Measurements from ENCODE around the gene THBS3. TPM values are rescaled to one million over a fixed set of nuclear protein-coding genes. Genes with fewer than 3 reads are reported as not detected.
"Not testable (repeated sequence)": the region's sequence is repeated elsewhere in the genome, so short reads cannot be mapped to it uniquely, and the experiment has no call there.

Gene THBS3
- total RNA-seq, 1 donor from 2014 or later = 15.3 TPM

DNA sequence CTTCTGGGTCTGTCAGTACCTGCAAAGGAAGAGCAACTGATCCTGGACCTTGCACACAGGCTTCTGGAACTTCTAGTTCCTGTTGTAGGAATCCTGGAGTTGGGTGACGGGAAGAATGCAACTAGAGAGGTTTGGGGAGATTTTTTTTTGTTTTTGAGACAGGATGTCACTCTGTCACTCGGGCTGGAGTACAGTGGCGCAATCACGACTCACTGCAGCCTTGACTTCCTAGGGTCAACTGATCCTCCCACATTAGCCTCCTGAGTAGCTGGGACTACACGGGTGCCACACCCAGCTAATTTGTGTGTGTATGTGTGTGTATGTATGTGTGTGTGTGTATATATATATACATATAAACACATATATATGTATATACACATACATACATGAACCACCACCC lies 28.8 kb upstream of the THBS3 start:
- peaks cover 20% of the 10 kb centered on the region for H3K4me1 Mint-ChIP-seq
- ATAC-seq (ENCODE audit: low read depth) (no peak), DNase-seq (no peak)
- H3K36me3 Mint-ChIP-seq (ENCODE audit: low read depth) = peaks cover 38% of the 10 kb centered on the region
- H3K9me3 Mint-ChIP-seq = no peaks in the 10 kb centered on the region
- no peaks in the 10 kb centered on the region for H3K27me3 Mint-ChIP-seq
- intact Hi-C loops (cut with micrococcal nuclease) = no loop called here
- POLR2A ChIA-PET = no interaction called here
- H3K4me3 Mint-ChIP-seq = no peak overlapping the region
- CTCF ChIA-PET = no interaction called here
- TF ChIP-seq CTCF (IDR thresholded peaks at IDR 0.05) = no peak
- no peak overlapping the region for H3K27ac Mint-ChIP-seq

DNA sequence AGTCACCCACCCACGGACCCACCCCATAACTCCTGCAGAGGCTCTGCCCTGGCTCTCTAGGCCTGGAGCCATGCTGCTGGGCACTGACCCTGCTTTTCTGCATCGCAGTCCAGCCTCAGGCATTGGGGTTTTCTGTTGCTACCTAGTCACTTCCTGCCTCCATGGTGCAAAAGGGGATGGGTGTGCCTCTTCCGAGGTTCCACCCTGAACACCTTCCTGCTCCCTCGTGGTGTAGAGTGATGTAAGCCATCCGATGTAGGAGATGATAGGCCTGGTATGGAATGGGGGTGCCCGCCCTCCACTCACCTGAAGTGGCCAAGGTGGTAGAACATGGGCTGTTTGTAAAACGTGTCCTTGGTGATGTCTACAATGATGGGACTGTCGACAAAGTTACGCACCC lies 27.7 kb upstream of the THBS3 start:
- H3K4me3 Mint-ChIP-seq; H3K9me3 Mint-ChIP-seq; POLR2A ChIA-PET; intact Hi-C loops (cut with micrococcal nuclease); CTCF ChIA-PET; ATAC-seq (ENCODE audit: low read depth); H3K27me3 Mint-ChIP-seq; DNase-seq; H3K4me1 Mint-ChIP-seq; H3K27ac Mint-ChIP-seq: not testable (repeated sequence)
- H3K36me3 Mint-ChIP-seq (ENCODE audit: low read depth) = peaks cover 34% of the 10 kb centered on the region

- DNase-seq; H3K27ac Mint-ChIP-seq; ATAC-seq (ENCODE audit: low read depth); CTCF ChIA-PET; POLR2A ChIA-PET; intact Hi-C loops (cut with micrococcal nuclease); H3K4me3 Mint-ChIP-seq; H3K9me3 Mint-ChIP-seq; H3K4me1 Mint-ChIP-seq; H3K27me3 Mint-ChIP-seq: not testable (repeated sequence)
- peaks cover 28% of the 10 kb centered on the region for H3K36me3 Mint-ChIP-seq (ENCODE audit: low read depth)
These were observed 25.8 kb upstream of the THBS3 start for GRCh38 chr1:155233502-155233901.

DNA sequence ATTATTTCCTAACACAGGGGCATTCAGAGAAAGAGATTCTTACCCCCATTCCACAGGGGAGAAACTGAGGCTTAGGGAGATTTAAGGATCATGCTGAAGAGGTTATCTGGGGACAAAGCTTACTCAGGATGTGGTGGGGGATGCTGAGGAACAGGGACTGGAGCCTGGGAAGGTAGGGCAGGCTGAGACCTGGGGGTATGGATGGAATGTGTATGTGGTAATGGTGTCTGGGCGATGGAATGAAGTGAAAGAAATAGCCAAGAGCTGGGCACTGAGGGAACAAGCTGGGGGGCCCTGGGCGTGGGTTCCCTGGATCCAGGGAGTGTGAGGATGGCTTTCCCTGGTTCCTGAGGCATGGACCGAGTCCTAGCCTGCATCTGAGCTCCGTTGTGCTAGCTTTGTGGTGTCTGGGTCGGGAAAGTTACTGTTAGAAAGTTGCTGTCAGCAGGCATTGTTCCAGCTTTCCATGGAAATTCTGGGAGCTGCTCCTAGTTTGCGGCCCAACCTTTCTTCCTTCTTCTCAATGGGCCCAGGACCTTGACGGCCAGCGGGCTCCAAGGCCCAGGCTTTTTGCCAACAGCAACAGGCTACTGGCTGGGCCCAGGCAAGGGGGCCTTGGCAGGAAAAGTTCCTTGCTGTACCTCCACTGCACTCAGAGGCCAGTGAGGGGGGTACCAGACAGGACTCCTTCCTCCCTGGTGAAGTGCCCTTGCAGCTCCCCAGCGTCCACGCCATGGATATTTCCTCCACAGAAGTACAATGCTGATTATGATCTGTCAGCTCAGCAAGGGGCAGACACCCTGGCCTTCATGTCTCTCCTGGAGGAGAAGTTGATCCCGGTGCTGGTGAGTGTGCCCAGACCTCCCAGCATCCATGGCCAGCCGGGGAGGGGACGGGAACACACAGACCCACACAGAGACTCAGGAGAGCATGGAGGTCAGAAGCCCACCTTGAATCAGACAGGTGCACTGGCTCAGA lies 24.6 kb upstream of the THBS3 start:
- H3K4me1 Mint-ChIP-seq, H3K27ac Mint-ChIP-seq: not testable (repeated sequence)
- POLR2A ChIA-PET = interaction anchor here (0.5 kb wide), 1 partner anchor 26 kb away, joined by 3 read pairs; no protein-coding TSS in a partner anchor

GRCh38 chr1:155231302-155231701 lies 23.6 kb upstream of the THBS3 start:
- DNase-seq; H3K27ac Mint-ChIP-seq; POLR2A ChIA-PET; intact Hi-C loops (cut with micrococcal nuclease); CTCF ChIA-PET; H3K27me3 Mint-ChIP-seq; H3K9me3 Mint-ChIP-seq; ATAC-seq (ENCODE audit: low read depth); H3K4me3 Mint-ChIP-seq: not testable (repeated sequence)
- Mint-ChIP-seq H3K36me3 (ENCODE audit: low read depth) (peaks cover 14% of the 10 kb centered on the region), H3K4me1 (peaks cover 11% of the 10 kb centered on the region)

More for the DNA sequence above, 24.6 kb upstream of the THBS3 start:
- CTCF ChIA-PET; H3K9me3 Mint-ChIP-seq; DNase-seq; H3K27me3 Mint-ChIP-seq; ATAC-seq (ENCODE audit: low read depth); intact Hi-C loops (cut with micrococcal nuclease); H3K4me3 Mint-ChIP-seq: not testable (repeated sequence)
- peaks cover 19% of the 10 kb centered on the region for H3K36me3 Mint-ChIP-seq (ENCODE audit: low read depth)

- TF ChIP-seq CTCF (IDR thresholded peaks at IDR 0.05) = no peak
- no peak for ATAC-seq (ENCODE audit: low read depth)
- Mint-ChIP-seq H3K27ac (peak overlapping the region; percentile 87), H3K4me3 (peak overlapping the region; percentile 88), H3K9me3 (no peaks in the 10 kb centered on the region), H3K36me3 (ENCODE audit: low read depth) (peaks cover 4% of the 10 kb centered on the region), H3K27me3 (no peaks in the 10 kb centered on the region), H3K4me1 (peaks cover 40% of the 10 kb centered on the region)
- intact Hi-C loops (cut with micrococcal nuclease) = loop anchor here (5.0 kb wide), 1 partner anchor 36 kb away; no protein-coding TSS in a partner anchor
- ChIA-PET POLR2A (interaction anchor here (0.6 to 6.8 kb wide), 3 partner anchors 20 to 89 kb away, joined by 9 to 75 read pairs (median 9); partner anchors contain the start of genes MTX1 and THBS3), CTCF (interaction anchor here (0.7 to 5.5 kb wide), 6 partner anchors 21 to 54 kb away, joined by 3 to 110 read pairs (median 10); partner anchors contain the start of genes KRTCAP2, MTX1, THBS3 and TRIM46)
- DNase-seq = no peak
These were observed 20.4 kb upstream of the THBS3 start for GRCh38 chr1:155228096-155228427.
